ENCODE measurements around the gene ADAMTSL3.
"Not testable (repeated sequence)": the region's sequence is repeated elsewhere in the genome, so short reads cannot be mapped to it uniquely, and the experiment has no call there.

Gene ADAMTSL3

DNA sequence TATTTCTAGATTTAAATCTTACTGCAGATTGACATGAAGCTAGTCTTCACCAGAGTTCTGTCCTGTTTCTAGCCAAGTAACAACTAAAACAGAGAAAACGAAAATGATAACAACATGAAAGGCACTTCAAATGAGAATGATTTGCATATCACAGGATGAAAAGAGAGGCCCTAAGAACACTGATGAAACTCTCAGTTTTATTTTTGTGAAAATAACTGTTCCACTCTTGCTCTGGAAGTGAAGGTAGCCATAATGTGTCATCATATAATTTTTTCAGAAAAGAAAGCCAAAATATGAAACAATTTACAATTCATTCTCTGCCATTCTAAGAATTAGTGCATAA is 274.4 kb downstream of the ADAMTSL3 start:
- peak; percentile 59 to 77 for ATAC-seq

DNA sequence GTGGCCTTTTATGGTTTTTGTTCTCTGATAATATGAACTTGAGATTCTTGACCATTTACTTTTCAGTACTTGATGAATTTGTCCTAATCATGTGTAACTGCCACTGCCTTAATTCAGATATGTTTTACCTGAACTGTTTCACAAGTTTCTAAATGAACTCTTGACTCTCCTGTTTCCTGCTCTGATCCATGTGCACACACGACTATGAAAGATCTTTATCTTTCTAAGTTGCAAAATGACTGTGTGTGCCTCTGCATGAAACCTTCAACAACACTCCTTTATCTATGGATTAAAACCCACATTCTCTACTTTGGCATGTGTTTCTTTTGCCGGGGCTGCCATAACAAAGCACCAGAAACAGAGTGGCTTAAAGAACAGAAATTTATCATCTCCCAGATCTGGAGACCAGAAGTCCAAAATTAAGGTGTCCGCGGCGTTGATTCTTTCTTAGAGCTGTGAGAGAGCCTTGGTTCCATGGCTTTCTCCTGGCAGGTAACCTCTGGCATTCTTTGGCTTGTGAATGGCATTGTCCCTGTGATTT is 275.0 kb downstream of the ADAMTSL3 start:
- peak; percentile 39 to 47 for ATAC-seq

DNA sequence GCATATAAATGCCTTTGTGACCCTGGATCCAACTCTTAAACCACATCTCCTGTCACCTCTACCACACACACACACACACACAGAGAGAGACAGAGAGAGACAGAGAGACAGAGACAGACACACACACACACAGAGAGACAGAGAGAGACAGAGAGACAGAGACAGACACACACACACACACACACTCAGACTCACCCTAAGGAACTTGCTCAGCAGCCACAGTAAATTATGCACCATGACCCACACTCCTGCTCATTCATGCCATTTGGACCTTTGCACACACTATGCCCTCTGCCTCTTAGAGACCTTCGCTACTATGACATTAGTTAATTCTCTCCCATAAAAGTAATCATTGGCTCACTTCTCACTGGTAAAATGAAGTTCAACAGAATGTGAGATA is 275.7 kb downstream of the ADAMTSL3 start:
- no peak for ATAC-seq

DNA sequence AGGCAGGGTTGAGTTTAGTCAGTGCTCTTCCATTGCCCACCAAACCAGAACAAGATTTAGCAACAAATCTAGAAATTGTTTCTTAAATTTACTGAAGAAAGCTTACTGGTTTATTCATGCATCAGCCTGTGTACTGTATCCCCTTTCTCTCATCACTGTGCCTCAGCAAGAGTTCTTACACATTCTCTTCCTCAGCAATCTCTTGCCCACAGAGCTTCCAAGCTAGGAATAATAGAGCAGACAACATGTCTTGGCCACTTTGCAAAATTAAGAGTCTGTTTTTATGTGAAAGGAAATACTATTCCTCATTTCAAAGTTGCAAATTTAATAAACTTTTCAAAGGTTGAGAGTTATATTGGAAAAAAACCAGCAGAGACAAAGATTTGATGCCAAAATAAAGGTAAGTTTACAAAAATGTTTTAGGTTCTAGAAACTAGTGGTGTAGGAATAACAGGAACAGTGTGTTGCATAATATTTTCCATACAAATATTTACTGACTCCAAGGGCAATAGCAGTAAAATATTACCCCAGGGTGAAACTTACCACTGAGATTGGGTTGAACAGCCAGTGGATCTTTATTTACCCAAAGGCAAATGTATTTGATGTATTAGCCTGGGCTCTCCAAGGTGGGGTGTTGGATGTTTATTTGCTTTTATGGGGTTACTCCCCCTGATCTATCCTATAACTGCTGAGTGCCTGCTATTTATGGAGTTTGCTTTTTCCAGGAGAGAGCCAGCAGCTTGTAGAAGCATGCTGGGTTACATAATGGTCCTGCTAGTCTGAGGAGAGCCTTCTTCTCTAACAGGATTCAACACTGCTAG is 276.7 kb downstream of the ADAMTSL3 start:
- no peak for ATAC-seq

DNA sequence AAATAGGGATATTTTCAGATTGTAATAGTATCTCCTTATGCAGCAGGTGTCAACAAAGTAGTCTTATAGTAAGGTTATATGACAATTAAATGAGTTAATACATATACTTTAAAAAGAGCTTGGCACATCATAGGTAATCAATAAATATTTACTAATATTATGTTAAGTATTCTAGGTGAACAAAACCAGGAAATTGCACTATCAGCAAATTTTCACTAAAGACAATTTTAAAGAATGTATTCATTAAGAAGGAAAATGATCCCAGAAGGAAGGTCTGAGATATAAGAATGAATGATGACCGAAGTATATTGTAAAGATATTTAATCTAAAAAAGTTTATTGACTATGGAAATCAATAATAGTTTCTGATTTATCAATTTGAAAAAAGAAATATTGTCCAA is 281.9 kb downstream of the ADAMTSL3 start:
- no peak for ATAC-seq

DNA sequence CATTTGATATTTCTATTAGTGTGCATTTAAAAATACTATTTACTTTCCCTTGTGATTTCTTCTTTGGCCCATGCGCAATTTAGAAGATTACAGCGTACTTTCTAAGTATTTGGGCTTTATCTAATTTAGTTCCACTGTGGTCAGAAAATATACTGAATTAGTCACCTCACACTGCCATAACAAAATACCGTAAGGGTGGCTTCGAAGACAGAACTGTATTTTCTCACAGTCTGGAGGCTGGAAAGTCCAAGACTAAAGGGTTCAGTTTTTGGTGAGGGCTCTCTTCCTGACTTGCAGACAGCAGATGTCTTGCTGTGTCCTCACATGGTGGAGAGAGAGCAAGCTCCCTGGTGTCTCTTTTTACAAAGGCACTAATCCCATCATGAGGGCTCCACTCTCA is 286.2 kb downstream of the ADAMTSL3 start:
- no peak for ATAC-seq

DNA sequence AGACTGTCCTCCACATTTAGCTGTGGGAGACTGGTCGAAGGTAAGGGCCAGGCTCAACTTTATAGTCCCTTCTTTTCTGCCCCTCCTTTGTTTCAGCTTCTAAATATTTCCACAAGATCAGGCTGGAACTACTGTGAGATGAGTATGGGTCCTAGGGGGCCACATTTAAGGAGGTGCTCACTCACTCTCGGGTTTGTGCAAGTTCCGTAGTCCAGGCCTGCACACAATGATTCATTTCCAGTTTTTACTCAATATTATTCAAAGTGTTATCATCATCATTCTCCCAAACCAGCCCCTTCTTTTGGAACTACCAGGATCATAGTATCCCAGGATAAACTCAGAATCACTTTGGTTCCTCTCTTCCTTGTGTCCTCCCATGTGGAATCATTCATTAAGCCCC is 289.1 kb downstream of the ADAMTSL3 start:
- ATAC-seq = no peak

DNA sequence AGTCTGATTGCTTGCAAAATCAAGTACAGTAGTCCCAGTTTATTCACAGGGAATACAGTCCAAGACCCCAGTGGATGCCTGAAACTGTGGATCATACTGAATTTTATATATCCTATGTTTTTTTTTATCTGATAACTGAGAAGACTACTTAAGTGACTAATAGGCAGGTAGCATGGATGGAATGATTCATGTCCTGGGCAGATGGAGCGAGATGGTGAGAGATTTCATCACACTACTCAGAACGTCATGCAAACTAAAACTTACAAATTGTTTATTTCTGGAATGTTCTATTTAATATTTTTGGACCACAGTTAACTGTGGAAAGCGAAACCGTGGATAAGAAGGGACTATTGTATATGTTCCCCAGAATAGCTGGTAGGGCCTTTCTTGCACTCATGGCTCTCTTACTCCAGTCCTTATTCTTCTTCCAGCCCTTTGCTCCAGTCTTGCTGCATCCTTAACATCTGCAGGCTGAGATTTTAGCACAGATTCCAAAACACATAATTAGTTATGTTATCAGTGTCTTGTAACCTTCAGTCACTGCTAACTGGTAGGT is 290.0 kb downstream of the ADAMTSL3 start:
- ATAC-seq = no peak

DNA sequence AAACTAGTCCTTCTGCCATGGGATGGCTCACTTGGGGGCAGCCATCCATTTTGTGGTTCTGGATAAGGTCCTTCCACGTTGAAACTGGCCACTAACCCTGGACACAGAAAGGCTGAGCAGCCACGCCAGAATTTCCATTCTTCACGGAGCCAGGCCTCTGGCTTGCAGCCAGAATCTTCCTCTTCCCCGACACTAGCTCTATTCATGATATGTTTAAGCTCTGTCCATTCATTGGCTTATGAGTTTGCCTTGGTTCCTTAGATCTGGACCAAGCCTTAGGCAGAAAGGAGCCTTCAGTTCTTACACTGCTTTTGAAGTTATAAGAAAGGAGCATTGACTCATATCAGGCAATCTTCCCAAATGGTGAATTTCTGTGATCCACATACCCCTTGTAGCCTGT is 293.2 kb downstream of the ADAMTSL3 start:
- ATAC-seq = no peak

DNA sequence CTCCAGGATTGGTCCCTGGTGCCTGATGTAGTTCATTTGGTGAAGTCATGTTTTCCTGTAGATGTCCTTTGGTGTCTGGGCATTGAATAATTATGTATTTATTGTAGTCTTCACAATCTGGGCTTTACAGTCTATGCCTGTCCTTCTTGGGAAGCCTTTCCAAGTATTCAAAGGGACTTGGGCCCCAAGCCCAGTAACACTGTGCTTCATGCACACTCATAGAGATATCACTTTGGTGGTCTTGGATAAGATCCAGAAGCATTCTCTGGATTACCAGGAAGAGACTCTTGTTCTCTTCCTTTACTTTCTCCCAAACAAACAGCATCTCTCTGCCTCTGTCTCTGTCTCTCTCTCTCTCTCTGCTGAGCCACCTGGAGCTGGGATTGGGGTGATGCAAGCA is 300.6 kb downstream of the ADAMTSL3 start:
- ATAC-seq = no peak

DNA sequence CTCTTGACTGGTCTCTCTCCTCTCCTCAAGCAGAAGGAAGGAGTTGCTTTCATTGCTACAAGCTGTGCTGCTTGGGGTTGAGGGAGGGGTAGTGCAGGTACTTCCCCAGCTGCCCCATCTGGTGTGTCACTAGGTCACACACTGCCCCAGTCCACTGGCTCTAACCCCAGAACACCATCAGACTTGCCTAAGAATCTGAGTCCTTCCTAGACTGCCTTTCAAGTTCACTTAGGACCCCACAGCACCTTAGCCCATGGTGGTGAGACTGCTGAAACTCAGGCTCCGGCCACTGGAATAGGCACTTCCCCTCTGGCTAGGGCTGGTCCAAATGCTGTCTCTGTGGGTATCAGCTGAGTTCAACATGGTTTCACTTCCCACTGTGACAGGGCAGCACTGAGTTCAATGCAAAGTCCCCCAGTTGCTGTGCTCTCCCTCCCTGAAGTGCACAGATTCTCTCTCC is 301.9 kb downstream of the ADAMTSL3 start:
- ATAC-seq = no peak

DNA sequence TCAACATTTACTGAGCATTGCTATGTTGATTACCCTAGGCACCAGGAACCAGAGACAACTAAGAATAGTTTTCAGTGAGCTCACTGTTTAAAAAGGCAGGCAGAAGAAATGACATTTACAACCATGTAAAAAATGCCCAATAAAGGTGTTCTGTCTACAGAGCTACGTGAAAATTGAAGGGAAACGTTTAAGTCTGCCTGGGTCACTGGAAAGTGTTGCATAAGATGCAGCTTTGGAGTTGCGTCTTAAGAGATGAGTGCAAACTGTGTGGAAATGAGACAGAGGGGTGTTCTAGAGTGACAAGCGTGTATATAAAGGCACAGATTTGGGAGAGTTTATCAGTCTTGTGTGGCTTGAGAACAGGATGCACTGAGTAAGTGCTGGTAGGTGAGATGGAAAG is 303.0 kb downstream of the ADAMTSL3 start:
- ATAC-seq = no peak

DNA sequence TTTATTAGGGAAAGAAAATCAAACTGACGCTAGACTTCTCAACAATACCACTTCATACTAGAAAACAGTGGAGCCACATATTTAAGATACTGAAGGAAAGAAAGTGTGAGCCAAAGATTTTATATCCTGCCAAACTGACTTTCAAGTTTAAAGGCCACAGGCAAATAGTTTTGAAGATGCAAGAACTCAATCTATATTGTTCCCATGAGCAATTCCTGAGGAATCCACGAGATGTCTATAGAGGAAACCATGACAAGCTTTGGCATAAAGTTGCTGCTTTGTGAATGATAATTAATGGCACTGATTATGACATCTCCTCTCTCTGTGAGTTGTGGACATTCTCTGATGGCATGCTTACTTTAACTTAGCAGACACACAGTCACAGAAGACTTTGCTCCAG is 305.6 kb downstream of the ADAMTSL3 start:
- no peak for ATAC-seq

DNA sequence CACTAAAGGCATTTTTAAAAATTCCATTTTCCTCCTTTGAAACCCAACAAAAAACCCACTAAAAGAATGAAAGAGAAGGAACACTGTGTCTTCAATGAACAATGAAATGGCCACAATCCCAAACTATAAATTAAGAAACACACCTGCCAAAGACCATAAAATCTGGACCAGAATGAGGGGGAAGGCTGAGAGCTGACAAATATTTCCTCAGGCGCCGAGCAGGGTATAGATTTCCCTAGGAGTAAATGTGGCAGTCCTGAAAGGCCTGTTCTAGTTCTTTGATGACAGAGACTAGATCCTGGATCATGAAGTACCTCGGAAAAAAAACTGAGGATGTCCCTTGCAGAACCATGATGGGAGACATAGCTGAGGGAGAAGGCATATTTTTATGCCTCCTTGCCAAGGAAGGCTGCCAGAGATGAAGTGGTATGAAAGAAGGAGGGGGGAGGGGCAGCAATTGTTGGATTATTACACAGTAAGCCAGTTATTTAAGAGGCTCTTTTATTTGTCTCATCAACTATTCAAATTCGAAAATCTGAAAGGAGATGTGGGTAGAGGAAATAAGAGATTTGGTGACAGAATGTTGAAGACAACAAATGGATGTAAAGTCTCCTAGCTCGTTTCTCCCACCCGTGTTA is 306.4 kb downstream of the ADAMTSL3 start:
- ATAC-seq = no peak

DNA sequence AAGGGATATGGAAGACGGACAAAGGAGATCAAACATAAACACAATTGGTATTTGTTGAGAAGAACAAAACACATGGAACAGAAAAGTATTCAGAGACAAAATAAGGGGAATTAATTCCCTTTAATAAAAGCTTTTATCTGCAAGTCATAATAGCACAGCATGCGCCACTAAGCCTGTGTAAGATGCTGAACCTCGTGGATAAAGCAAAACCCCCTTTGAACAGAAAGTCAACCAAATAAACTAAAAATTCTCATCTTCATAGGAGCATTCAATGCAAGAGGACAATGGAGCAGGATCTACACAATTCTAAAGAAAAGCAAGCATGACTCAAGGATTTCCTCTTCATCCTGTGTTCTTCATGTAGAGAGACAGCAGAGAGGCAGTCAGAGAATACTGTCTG is 307.4 kb downstream of the ADAMTSL3 start:
- no peak for ATAC-seq

DNA sequence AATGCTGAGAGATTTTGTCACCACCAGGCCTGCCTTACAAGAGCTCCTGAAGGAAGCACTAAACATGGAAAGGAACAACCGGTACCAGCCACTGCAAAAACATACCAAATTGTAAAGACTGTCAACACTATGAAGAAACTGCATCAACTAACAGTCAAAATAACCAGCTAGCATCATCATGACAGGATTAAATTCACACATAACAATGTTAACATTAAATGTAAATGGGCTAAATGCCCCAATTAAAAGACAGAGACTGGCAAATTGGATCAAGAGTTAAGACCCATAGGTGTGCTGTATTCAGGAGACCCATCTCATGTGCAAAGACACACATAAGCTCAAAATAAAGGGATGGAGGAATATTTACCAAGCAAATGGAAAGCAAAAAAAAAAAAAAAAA is 311.0 kb downstream of the ADAMTSL3 start:
- ATAC-seq = not testable (repeated sequence)

DNA sequence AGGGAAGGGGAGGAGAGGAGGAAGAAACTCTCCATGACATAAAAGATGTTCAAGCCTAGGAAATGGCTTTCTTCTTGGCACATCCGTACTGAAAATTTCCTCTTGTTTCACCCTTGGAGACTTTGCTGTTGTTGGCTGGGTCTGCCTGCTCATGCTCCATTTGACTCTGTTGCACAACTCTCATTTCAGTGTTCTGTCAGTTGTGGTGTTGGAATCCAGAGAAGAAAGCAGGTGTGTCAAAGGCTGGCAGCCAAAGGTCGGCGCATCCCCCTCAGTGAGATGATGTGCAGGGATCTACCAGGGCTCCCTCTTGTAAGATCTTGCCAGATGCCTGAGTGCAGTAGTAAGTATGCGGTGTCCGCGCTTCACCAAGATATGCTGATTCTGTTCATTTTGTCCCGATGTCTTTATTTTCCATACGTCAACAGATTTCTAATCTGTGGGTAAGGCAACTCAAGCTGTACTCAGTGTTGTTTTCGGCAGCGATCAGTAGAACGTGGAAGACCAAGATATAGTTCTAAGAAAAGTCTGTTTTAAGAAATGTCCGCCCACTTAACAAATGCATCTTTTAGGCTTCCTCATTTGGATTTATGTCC is 316.5 kb downstream of the ADAMTSL3 start:
- ATAC-seq = no peak

DNA sequence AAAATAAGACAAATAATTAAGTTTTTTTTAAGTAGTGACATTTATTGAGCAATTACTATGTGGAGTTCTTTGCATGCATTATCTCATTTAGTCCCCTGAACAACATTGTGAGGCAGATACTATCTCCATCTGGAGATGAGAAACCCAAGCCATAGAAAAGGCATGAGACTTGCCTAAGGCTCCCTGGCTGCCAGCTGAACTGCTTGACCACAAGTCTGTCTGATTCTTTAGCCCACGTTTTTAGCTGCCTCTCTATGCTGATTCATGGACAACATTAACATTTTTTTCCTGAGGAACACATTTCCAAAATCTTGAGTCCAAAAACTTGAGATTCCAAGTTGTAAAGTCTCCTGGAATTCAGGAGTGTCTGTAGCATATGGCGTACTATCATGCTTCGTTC is 318.1 kb downstream of the ADAMTSL3 start:
- no peak for ATAC-seq

DNA sequence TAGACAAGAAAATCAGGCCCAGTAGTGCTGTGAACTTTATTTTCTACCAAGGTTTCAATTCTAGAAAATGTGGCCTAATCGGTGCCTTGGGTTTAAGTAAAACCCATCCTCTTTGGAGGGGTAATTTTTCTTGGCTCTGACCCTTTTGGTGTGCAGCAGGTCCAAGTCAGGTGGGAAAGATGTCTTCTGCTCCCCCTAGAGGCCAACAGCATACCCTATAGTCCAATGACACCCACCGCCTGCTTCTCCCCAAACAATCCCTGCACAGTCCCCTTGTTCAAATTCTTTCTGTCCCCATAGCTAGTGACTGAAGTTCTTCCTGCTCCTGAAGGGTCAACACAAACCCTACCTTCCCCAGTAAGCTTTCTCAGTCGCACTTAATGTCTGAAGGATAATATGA is 319.9 kb downstream of the ADAMTSL3 start:
- no peak for ATAC-seq

DNA sequence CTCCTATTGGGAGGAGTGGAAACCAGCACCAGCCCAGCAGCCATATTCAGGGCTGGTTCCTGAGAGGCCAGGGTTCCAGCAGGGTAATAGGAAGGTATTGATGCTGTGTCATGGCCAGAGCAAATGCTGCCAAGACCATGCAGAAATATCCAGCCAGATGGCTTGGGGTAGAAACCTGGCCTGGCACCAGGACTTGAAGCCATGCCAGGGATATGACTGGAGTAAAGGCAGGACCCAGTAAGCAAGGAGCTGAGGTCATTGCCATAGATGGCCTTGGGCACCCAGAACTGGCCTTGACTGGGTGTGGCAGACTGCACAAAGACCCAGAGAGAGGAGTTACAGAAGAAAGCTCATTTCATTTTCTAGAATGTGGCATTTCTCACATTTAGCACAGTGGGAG is 324.1 kb downstream of the ADAMTSL3 start:
- no peak for ATAC-seq

DNA sequence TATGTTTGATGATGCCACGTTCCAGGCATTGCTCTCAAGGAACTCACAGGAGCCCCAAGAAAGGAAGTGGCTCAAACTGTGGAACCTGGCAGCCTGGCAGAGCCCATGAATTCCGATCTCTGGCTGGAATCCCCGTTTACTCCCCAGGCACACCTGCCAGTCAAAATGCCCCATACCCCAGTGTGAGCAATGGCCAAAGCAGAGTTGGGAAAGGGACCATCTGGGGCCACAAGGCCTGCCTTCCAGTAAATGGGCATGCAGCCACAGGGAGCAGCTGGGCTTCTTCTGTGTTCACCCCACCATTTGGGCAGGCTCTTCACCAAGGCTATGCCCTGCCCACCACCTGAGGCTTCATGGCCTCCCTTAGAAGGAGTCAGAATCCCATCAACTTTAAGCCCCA is 324.7 kb downstream of the ADAMTSL3 start:
- no peak for ATAC-seq

DNA sequence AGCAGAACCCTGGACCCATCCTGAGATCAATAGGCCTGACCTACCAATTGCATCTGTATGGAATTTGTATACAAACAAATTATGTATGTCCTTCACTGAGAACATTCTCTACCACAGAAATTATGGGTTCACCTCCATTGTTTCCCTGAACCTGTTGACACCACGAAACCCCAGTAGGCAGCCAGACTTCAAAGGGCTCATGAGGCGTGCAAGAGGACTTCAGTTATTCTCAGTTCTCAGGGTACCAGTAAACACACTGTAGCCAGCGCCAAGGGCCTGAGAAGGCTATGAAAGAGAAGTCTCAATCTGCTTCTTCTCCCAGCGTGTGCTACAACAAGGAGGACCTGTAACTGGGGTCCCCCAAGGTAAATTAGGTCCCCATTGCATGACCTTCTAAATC is 326.7 kb downstream of the ADAMTSL3 start:
- no peak for ATAC-seq

DNA sequence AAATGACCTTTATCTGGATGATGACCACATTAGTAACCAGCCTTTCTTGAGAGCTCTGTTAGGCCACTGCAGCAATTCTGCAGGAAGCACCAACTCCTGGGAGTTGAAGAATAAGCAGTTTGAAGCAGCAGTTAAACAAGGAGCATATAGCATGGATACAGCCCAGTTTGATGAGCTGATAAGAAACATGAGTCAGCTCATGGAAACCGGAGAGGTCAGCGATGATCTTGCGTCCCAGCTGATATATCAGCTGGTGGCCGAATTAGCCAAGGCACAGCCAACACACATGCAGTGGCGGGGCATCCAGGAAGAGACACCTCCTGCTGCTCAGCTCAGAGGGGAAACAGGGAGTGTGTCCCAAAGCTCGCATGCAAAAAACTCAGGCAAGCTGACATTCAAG is 328.8 kb downstream of the ADAMTSL3 start:
- no peak for ATAC-seq
